Measurements from ENCODE around the gene SP2.
A peak's percentile ranks its signal among the peaks of the same experiment; 100 is the strongest.

The SP2 gene

DNA sequence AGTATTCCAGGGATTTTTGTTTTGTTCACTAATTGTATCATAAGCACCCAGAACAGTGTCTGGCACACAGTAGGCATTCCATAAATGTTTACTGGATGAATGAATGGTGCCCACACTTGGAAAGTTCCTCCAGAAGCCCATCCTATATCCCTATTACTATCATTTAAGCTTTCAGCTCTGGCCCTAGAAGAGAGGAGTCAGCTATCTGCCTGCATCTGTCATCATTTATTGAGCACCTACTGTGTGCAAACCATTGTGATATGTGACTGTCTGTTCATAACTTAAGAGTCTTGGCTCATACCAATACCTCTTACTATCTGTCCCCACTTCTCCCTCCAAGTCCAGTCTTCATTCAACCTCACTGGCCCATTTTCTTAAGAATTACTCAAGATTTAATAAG lies 25.0 kb upstream of the SP2 start:
- DNase-seq = no peak

- DNase-seq = no peak
Observed at GRCh38 chr17:47872019-47872650, 23.9 kb upstream of the SP2 start.

- DNase-seq = no peak
Observed at GRCh38 chr17:47872651-47873161, 23.3 kb upstream of the SP2 start.

- DNase-seq = no peak
Observed at GRCh38 chr17:47873200-47874090, 22.6 kb upstream of the SP2 start.

DNA sequence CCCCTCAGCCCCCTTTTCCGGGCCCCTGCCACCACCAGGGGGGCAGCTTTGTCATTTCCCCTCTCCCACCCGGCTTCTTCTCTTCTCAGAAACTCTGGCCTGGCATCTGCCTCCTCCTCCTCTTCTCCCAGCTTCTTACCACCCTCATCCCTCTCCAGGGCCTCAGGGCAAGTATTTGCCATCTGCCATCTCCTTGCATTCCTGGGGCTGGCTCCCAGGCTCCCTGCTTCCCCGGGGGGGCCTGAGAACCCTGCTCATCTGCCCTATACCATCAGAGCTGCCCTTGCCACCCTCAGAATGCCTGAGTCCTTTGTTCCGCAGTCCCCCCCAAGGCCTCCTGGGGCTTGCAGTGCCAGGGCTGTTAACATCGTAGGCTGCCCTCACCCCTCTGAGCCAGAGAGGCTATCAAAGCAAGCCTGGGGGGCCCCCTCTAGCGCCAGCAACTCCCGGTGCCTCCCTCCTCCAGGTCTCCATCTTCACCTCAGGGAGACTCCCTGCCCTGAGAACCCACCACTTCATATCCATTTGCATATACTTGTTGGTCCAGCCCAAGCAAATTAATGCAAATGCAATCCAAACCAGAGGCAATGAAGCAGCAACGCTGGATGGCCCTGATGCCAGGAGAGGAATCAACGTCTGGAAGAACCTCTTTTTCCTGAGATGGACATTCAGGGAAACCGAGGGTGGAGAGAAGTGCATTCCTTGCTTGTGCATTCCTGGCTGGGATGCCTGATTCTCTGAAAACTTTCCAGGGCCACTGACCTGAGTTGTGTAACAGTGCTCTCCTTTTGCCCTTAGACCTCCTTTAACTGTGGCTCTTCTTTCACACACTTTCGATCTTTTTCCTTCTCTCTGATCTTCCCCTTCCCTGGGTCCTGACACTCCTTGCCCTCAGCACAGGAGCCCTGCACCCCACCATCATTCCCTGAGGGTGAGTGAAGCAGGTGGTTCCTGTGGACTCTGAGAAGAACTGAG lies 20.7 kb upstream of the SP2 start:
- DNase-seq = no peak

GRCh38 chr17:47877368-47878034 lies 18.5 kb upstream of the SP2 start:
- no peak for DNase-seq

DNA sequence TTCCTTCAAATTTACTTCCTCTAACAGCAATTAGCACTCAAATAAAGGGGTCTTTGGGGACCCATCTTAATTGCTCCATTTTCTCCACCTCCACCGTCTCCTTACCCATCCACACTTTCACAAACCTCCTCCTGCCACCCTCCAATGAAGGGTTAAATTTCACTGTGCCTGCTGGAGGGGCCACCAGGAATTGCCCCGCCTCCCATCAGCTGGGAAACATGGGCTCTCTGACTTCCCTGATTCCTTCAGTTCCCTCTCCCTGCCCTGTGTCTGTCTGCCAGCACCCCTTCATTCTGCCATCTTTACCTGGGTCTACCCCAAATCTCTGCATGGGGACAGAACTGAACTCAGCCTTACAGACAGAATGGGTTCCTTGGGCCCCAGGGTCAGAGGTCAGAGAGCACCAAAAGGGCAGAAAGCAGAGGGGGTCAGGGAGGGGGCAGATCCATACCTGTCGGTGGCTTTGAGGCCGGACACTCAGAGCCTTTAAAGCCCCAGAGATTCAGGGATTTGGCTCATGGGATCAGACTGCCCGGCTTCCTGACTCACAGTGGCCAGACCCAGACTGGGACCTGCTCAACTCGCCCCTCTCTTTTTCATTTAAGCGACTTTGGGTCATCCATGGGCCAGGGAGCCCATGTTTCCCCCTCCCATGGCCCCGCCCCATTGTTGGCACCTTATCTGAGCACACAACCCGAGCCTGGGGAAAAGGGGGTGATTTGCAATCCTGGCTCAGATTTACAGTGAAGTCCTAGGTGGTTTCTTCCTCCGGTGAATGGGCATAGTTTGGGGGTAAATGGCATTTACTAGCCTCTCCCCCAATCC lies 17.6 kb upstream of the SP2 start:
- DNase-seq = no peak

GRCh38 chr17:47879028-47879585 lies 16.9 kb upstream of the SP2 start:
- DNase-seq = peak; percentile 31

DNA sequence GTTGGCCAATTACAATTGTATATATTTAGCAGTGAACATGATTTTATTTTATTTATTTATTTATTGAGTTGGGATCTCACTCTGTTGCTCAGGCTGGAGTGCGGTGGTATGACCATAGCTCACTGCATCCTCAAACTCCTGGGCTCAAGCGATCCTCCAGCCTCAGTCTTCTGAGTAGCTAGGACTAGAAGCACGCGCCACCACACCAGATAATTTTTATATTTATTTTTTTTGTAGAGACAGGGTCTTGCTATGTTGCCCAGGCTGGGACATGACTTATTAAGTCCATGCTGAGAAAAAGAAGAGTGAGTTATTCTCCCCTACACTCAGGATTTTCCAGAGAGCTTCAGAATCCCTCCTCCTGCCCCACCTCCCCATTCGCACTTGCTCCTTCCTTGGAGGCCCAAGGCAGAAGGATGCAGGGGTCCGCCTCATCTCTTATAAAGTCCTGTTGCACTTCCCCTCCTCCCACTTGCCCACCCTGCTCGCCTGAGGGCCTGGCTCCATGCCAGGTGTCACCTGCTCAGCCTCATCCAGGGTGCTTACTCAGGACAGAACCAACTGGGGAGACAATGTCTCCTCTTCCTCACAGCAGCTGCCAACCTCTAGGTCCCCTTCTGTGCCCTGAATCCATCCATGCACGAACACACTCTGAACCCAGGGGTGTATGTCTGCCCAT lies 16.1 kb upstream of the SP2 start:
- DNase-seq = no peak

DNA sequence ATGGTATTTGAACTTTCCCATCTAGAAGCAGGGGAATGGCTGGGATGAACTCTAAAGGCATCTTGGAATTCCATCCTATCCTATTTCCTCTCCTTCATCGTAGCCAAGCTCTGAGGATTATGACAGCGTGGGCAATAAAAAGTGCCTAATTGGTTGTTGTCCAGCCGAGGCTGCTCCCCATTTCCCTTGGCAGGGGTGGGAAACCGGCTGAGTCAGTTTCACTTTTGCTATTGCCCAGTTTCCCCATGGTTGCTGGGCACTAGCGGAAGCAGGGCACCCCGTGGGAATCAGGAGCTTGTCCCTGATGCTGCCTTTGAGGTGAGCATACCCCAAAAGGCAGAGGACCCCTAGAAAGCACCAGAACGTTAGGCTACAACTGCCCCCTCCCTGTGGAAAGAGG lies 13.8 kb upstream of the SP2 start:
- peak; percentile 79 for DNase-seq

- DNase-seq = no peak
Observed at GRCh38 chr17:47882695-47883588, 13.1 kb upstream of the SP2 start.

- DNase-seq = no peak
Observed at GRCh38 chr17:47883589-47884426, 12.2 kb upstream of the SP2 start.

DNA sequence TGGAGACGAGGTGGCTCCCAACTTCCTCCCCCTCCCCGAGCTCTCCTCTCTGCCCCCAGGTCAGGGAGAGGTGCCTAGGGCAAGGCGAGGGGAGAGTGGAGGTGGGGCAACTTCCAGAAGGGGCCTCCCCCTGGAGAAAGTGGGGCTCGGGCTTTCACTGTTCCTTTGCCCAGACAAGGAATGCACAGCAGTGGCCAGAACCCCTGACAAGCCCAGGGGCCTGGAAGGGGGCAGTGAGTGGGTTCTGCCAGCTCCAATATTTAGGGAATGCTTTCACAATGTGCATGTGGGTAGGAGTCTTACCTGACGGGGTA lies 11.7 kb upstream of the SP2 start:
- DNase-seq = no peak

DNA sequence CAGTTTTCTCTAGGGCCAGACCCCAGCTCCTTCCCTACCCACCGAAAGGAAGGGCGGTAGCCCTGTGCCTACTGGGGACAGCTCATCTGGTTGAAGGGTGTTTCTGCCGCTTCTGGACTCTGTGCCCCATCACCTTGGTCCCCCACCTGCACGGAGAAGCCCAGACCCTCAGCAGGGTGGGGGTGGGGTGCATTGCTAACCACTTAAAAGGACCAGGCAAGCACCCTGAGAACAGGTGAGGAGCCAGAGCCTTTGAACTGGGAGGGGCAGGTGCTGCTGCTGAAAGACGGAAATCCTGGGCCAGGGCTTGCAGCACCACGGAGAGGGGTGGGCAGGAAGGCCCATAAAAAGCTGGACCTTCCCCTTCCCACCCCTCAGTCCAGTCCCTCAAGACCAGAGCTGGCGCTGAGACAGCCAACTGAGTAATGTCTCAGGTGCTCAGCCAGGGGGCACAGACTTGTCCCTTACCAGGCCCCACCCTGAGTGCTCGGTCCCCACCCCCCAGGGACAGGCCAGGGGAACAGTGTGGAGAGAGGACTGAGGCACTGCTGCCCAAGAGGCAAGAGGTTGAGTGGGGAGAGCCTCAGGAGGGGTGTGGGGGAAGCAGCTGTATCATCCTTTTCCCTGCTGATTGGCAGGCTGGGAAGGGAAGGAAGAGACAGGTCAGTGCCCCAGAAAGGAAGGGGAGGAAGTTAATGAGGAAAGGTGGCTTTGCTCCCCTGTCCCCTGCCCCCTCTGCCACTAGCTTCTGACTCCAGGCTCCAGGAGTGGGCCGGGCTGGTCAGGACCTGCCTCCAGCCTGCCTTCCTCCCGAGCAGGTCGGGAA lies 10.9 kb upstream of the SP2 start:
- no peak for DNase-seq

DNA sequence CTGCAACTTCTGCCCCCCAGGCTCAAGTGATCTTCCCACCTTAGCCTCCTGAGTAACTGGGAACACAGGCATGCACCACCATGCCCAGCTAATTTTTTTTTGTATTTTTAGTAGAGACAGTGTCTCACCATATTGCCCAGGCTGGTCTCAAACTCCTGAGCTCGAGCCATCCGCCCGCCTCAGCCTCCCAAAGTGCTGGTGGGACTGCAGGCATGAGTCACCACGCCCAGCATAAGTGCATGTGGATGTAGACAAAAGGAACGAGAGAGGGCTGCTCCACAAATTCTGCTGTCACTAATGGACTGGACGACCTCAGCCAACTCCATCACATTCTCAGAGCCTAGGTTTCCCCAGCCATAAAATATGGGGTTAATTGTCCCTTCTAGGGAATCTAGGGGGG lies 7.7 kb upstream of the SP2 start:
- DNase-seq = no peak

DNA sequence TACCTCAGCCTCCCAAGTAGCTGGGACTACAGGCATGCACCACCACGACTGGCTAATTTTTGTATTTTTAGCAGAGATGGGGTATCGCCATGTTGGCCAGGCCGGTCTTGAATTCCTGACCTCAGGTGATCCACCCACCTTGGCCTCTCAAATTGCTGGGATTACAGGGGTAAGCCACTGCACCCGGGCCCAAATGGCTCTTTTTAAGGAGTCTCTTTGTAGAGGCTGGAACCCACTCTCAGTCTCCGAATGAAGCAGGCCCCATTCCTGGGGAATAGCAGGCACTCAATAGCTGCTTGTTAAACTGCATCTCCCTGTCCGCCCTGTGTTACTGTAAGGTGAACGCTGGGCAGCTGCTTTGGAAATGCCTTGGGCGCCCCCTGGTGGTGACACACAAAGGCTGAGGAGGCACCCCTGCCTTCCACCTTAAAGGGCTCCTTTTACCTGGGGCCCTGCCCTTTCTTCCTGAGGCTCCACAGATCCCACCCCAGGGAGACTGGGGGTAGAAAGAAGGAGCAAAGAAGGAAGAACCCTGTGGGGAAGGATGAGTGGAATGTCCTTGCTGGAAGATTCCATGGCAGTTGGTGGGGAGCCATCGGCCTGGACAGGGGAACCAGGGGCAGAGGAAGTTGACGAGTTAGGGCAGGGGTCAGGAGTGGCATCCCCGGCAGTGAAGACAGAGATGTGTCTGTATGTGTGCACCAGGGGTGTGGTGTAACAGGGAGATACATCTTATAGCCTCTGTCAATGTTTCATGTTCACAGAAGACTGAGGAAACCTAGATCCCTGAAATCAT lies 6.1 kb upstream of the SP2 start:
- peak; percentile 75 for DNase-seq

- no peak for DNase-seq
Observed at GRCh38 chr17:47891545-47892088, 4.4 kb upstream of the SP2 start.
